ENCODE data around the gene TUNAR.

TUNAR gene

GRCh38 chr14:95872777-95873176, 3.9 kb upstream of the TUNAR start:
- DNase-seq (ENCODE audit: low spot score), result no peak

- peak; percentile 22 for DNase-seq (ENCODE audit: low spot score)
Observed at GRCh38 chr14:95875831-95876760, 536 bp upstream of the TUNAR start.

GRCh38 chr14:95877633-95878032, 1.0 kb downstream of the TUNAR start:
- no peak for DNase-seq (ENCODE audit: low spot score)

- no peak for DNase-seq (ENCODE audit: low spot score)
Observed at GRCh38 chr14:95884377-95884776, 7.7 kb downstream of the TUNAR start.

GRCh38 chr14:95885278-95885677, 8.6 kb downstream of the TUNAR start:
- DNase-seq (ENCODE audit: low spot score), result no peak

GRCh38 chr14:95885866-95886265, 9.2 kb downstream of the TUNAR start:
- no peak for DNase-seq (ENCODE audit: low spot score)

- DNase-seq (ENCODE audit: low spot score), result no peak
Observed at GRCh38 chr14:95886366-95887056, 9.9 kb downstream of the TUNAR start.

GRCh38 chr14:95887351-95887750, 10.7 kb downstream of the TUNAR start:
- DNase-seq (ENCODE audit: low spot score), result no peak

- DNase-seq (ENCODE audit: low spot score), result no peak
Observed at GRCh38 chr14:95889236-95889979, 12.8 kb downstream of the TUNAR start.

GRCh38 chr14:95891742-95892141, 15.1 kb downstream of the TUNAR start:
- DNase-seq (ENCODE audit: low spot score), result peak; percentile 66

GRCh38 chr14:95892142-95892541, 15.5 kb downstream of the TUNAR start:
- DNase-seq (ENCODE audit: low spot score), result no peak

GRCh38 chr14:95895720-95896119, 19.1 kb downstream of the TUNAR start:
- no peak for DNase-seq (ENCODE audit: low spot score)

- DNase-seq (ENCODE audit: low spot score), result no peak
Observed at GRCh38 chr14:95896498-95897135, 20.0 kb downstream of the TUNAR start.

GRCh38 chr14:95897280-95897679, 20.6 kb downstream of the TUNAR start:
- no peak for DNase-seq (ENCODE audit: low spot score)

- peak; percentile 47 for DNase-seq (ENCODE audit: low spot score)
Observed at GRCh38 chr14:95901054-95901453, 24.4 kb downstream of the TUNAR start.

- DNase-seq (ENCODE audit: low spot score), result no peak
Observed at GRCh38 chr14:95902273-95902826, 25.7 kb downstream of the TUNAR start.

- no peak for DNase-seq (ENCODE audit: low spot score)
Observed at GRCh38 chr14:95903165-95903564, 26.5 kb downstream of the TUNAR start.

- DNase-seq (ENCODE audit: low spot score), result no peak
Observed at GRCh38 chr14:95903616-95904107, 27.0 kb downstream of the TUNAR start.

GRCh38 chr14:95906591-95906990, 30.0 kb downstream of the TUNAR start:
- DNase-seq (ENCODE audit: low spot score), result no peak

- DNase-seq (ENCODE audit: low spot score), result no peak
Observed at GRCh38 chr14:95910628-95911027, 34.0 kb downstream of the TUNAR start.

- no peak for DNase-seq (ENCODE audit: low spot score)
Observed at GRCh38 chr14:95911456-95911855, 34.8 kb downstream of the TUNAR start.

- DNase-seq (ENCODE audit: low spot score), result no peak
Observed at GRCh38 chr14:95915330-95915729, 38.7 kb downstream of the TUNAR start.
